A673 (cell line): ENCODE measurements around the gene ARSI.

Experiments used
- CTCF ChIP-seq: fragments of 300-800, 200-600 bp; sonication (generic); conservative IDR thresholded peaks from 2 replicates; pipeline ENCODE4 v1.5.1; 2017; ENCODE audit warnings: low read depth, mild to moderate bottlenecking, antibody characterized with exemption, low read length, moderate library complexity, mixed read lengths
- EZH2 ChIP-seq: fragments of 200-600 bp; sonication (generic); IDR thresholded peaks from 2 replicates; pipeline ENCODE4 v1.6.1; 2017; ENCODE audit warnings: borderline replicate concordance, low read depth, mild to moderate bottlenecking, mixed read lengths, antibody characterized with exemption, low read length; ENCODE audit not compliant: poor library complexity, severe bottlenecking

GRCh38 chr5:150264667-150265603 lies 37.8 kb downstream of the ARSI start:
- no peak for TF ChIP-seq EZH2
- no peak for TF ChIP-seq CTCF
